Heart left ventricle (tissue), 13 donors: Measurements from ENCODE around the gene RCBTB1.

Source experiments
- POLR2A ChIP-seq, 2 donors: fragments of 450-650 bp; IDR thresholded peaks; one replicate each; pipeline ENCODE4 v1.6.1; 2017; ENCODE audit warnings: antibody characterized with exemption in 2 of 2, mild to moderate bottlenecking in 2 of 2, moderate library complexity in 2 of 2
- TF ChIP-seq, protein P1 (sequence below), 12 donors: fragments of 200-600 bp; sonication (generic) in 4 of 12; IDR thresholded peaks; one replicate each; pipeline versions ENCODE4 v1.5.0 to v1.8.0; 2018 to 2022; ENCODE audit warnings: antibody characterized with exemption in 12 of 12, mild to moderate bottlenecking in 5 of 12
- donor health status: ischemic (EF 13 %, LVEDD 7.1; RV severe dilation, severe dysfunction).
- donor health status: DM: no; HTN: yes; CAD: no.
- donor health status: DM: no; HTN: no; CAD: no.
- donor health status: ischemic (EF 25% LVEDD 6.9; RV normal size, moderate dysfunction).
- donor health status: ischemic (EF 25% LVEDD 5.7; RV mildly dilated, moderate dysfunction).
- donor health status: ischemic (EF 35%, LVEDD 5.7; RV mildly dilated, moderate dysfunction).
- donor health status: nonischemic (EF 11% LVEDD 7.7; RV severe dilation, severe dysfunction).
- donor health status: DM: yes; HTN: yes; CAD: no.
- donor health status: PGD.
- donor health status: ischemic (EF 29% LVEDD 5.4; RV normal size, mild dysfunction).
- donor health status: nonischemic (EF 23%, LVEDD 6.1; RV moderate dilation, normal function).

DNA sequence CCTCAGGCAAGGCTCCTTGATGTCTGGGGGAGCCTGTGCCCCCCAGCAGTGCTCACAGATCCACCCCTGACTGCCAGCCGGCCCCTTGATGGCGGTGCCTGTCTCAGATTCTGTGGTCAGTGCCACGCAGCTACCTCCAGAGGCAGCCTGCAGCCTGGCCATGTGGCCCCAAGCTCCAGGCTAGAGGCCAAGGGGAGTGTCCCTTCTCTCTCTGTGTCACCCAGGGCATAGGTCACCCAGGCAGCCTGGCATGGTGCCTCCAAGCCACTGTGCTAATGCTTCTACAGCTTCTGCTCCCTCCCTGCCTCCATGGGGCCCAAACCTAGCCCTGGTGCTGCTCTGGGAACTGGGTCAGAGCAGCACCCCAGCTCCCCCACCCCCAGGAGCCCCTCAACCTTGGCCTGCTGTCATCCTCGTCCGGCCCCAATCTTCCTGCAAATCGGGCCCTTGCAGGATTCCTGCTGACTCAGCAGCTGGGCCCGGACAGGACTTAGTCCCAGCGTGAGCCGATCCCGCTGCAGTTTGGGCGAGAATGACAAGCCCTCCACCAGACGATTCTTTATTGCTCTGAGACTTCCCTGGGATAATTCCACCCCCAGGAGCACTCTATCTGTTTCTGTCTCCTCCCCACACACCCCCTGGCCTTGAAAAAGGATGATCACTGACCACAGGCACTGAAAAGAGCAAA, 40.2 kb upstream of the RCBTB1 start:
- TF ChIP-seq, protein P1, sequence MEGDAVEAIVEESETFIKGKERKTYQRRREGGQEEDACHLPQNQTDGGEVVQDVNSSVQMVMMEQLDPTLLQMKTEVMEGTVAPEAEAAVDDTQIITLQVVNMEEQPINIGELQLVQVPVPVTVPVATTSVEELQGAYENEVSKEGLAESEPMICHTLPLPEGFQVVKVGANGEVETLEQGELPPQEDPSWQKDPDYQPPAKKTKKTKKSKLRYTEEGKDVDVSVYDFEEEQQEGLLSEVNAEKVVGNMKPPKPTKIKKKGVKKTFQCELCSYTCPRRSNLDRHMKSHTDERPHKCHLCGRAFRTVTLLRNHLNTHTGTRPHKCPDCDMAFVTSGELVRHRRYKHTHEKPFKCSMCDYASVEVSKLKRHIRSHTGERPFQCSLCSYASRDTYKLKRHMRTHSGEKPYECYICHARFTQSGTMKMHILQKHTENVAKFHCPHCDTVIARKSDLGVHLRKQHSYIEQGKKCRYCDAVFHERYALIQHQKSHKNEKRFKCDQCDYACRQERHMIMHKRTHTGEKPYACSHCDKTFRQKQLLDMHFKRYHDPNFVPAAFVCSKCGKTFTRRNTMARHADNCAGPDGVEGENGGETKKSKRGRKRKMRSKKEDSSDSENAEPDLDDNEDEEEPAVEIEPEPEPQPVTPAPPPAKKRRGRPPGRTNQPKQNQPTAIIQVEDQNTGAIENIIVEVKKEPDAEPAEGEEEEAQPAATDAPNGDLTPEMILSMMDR (IDR thresholded peaks at IDR 0.05), result no peak
- TF ChIP-seq POLR2A (IDR thresholded peaks at IDR 0.05), result no peak
